ENCODE data around the gene HDAC3. TPM values are rescaled to one million over a fixed set of nuclear protein-coding genes. Genes with fewer than 3 reads are reported as not detected.

Gene HDAC3
- polyA plus RNA-seq, 3 donors = 80.5 to 103 (median 82.3) TPM

GRCh38 chr5:141681295-141681694 lies 44.6 kb upstream of the HDAC3 start:
- H3K36me3 Mint-ChIP-seq = peaks cover 19 to 25% of the 10 kb centered on the region in 2 donors
- TF ChIP-seq, protein P1, sequence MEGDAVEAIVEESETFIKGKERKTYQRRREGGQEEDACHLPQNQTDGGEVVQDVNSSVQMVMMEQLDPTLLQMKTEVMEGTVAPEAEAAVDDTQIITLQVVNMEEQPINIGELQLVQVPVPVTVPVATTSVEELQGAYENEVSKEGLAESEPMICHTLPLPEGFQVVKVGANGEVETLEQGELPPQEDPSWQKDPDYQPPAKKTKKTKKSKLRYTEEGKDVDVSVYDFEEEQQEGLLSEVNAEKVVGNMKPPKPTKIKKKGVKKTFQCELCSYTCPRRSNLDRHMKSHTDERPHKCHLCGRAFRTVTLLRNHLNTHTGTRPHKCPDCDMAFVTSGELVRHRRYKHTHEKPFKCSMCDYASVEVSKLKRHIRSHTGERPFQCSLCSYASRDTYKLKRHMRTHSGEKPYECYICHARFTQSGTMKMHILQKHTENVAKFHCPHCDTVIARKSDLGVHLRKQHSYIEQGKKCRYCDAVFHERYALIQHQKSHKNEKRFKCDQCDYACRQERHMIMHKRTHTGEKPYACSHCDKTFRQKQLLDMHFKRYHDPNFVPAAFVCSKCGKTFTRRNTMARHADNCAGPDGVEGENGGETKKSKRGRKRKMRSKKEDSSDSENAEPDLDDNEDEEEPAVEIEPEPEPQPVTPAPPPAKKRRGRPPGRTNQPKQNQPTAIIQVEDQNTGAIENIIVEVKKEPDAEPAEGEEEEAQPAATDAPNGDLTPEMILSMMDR (IDR thresholded peaks at IDR 0.05) = no peak
- H2AFZ ChIP-seq (ENCODE audit: insufficient read depth, low read depth, low read length, poor library complexity, severe bottlenecking) = peak overlapping the region; percentile 75
- H3K36me3 ChIP-seq (replicated peaks in 1 of 2; ENCODE audit: control insufficient read depth in 1 of 2, insufficient read depth in 2 of 2, low read length in 2 of 2) = peaks cover 4 to 19% of the 10 kb centered on the region in 2 donors
- H3K9me3 ChIP-seq (replicated peaks in 1 of 2; ENCODE audit: control insufficient read depth in 1 of 2, insufficient read depth in 1 of 2, low read length in 2 of 2) = no peaks in the 10 kb centered on the region
- peak overlapping the region in 1 of 2 donors; percentile 95 for H3K27ac ChIP-seq (ENCODE audit: low read depth in 1 of 2, low read length in 2 of 2)
- H3K4me1 Mint-ChIP-seq = peaks cover 58% of the 10 kb centered on the region
- H3K27me3 ChIP-seq (ENCODE audit: control insufficient read depth in 2 of 2, insufficient read depth in 2 of 2, low read length in 2 of 2) = no peaks in the 10 kb centered on the region
- peak overlapping the region; percentile 45 to 87 (median 65) for H3K4me3 ChIP-seq (replicated peaks in 1 of 3; ENCODE audit: low read depth in 2 of 3, low read length in 3 of 3)
- peaks cover 0 to 2% (median 0%) of the 10 kb centered on the region in 7 donors for H3K9me3 Mint-ChIP-seq
- no peak for DNase-seq
- peak overlapping the region; percentile 77 for H3K9ac ChIP-seq (ENCODE audit: insufficient read depth, low read length, poor library complexity, severe bottlenecking)
- intact Hi-C loops (cut with micrococcal nuclease) = no loop called here
- peaks cover 52 to 61% of the 10 kb centered on the region in 2 donors for H3K4me1 ChIP-seq (ENCODE audit: control insufficient read depth in 1 of 2, insufficient read depth in 2 of 2, low read length in 2 of 2)
- H3K27ac Mint-ChIP-seq = peak overlapping the region; percentile 7 to 80 (median 79)
- peaks cover 8% of the 10 kb centered on the region for H3K79me2 ChIP-seq (ENCODE audit: insufficient read depth, low read length)
- peaks cover 20% of the 10 kb centered on the region for H4K20me1 ChIP-seq (ENCODE audit: insufficient read depth, low read length)
- H3K27me3 Mint-ChIP-seq (ENCODE audit: low read depth in 3 of 3) = peaks cover 0 to 3% (median 0%) of the 10 kb centered on the region in 3 donors
- peak overlapping the region; percentile 76 to 93 for H3K4me3 Mint-ChIP-seq
- 100% methylated on average over 2 of the region's 2 CpGs for WGBS (ENCODE audit: insufficient coverage)
- H3K4me2 ChIP-seq (replicated peaks; ENCODE audit: extremely low read depth, low read length, poor library complexity, severe bottlenecking) = peak overlapping the region; percentile 98

- no peaks in the 10 kb centered on the region for H3K9me3 ChIP-seq (replicated peaks in 1 of 2; ENCODE audit: control insufficient read depth in 1 of 2, insufficient read depth in 1 of 2, low read length in 2 of 2)
- H3K4me2 ChIP-seq (replicated peaks; ENCODE audit: extremely low read depth, low read length, poor library complexity, severe bottlenecking) = peak overlapping the region; percentile 98
- 58% methylated on average over 2 of the region's 6 CpGs for WGBS (ENCODE audit: insufficient coverage)
- Mint-ChIP-seq H3K27ac (peak overlapping the region in 1 of 7 donors; percentile 80), H3K4me1 (peaks cover 56% of the 10 kb centered on the region), H3K9me3 (peaks cover 0 to 2% (median 0%) of the 10 kb centered on the region in 7 donors), H3K27me3 (ENCODE audit: low read depth in 3 of 3) (peaks cover 0 to 1% (median 0%) of the 10 kb centered on the region in 3 donors), H3K36me3 (peaks cover 19 to 25% of the 10 kb centered on the region in 2 donors), H3K4me3 (peak overlapping the region; percentile 76 to 93)
- no peak for DNase-seq
- H4K20me1 ChIP-seq (ENCODE audit: insufficient read depth, low read length) = peaks cover 20% of the 10 kb centered on the region
- peaks cover 4 to 22% of the 10 kb centered on the region in 2 donors for H3K36me3 ChIP-seq (replicated peaks in 1 of 2; ENCODE audit: control insufficient read depth in 1 of 2, insufficient read depth in 2 of 2, low read length in 2 of 2)
- H3K4me3 ChIP-seq (replicated peaks in 1 of 3; ENCODE audit: low read depth in 2 of 3, low read length in 3 of 3) = peak overlapping the region in 2 of 3 experiments; percentile 65 to 87
- H3K27ac ChIP-seq (ENCODE audit: low read depth in 1 of 2, low read length in 2 of 2) = no peak overlapping the region
- TF ChIP-seq, protein P1 (IDR thresholded peaks at IDR 0.05) = no peak
- H3K27me3 ChIP-seq (ENCODE audit: control insufficient read depth in 2 of 2, insufficient read depth in 2 of 2, low read length in 2 of 2) = no peaks in the 10 kb centered on the region
- peaks cover 8% of the 10 kb centered on the region for H3K79me2 ChIP-seq (ENCODE audit: insufficient read depth, low read length)
- no peak overlapping the region for H2AFZ ChIP-seq (ENCODE audit: insufficient read depth, low read depth, low read length, poor library complexity, severe bottlenecking)
- peak overlapping the region; percentile 77 for H3K9ac ChIP-seq (ENCODE audit: insufficient read depth, low read length, poor library complexity, severe bottlenecking)
- H3K4me1 ChIP-seq (ENCODE audit: control insufficient read depth in 1 of 2, insufficient read depth in 2 of 2, low read length in 2 of 2) = peaks cover 51 to 58% of the 10 kb centered on the region in 2 donors
- intact Hi-C loops (cut with micrococcal nuclease) = no loop called here
These were observed 44.1 kb upstream of the HDAC3 start for GRCh38 chr5:141680751-141681201.

All from CD14-positive monocyte (primary cell).